Testis (tissue), 2 donors: ENCODE data around the gene RHOT1.
"Not testable (repeated sequence)": the region's sequence is repeated elsewhere in the genome, so short reads cannot be mapped to it uniquely, and the experiment has no call there.

Source experiments
- CTCF ChIP-seq, 3 experiments: fragments of 450-650 bp in 2 of 3; fragments of 200-600 bp in 1 of 3; sonication (generic) in 1 of 3; IDR thresholded peaks; one replicate each; pipeline ENCODE4 v1.5.1; 2016 to 2019; ENCODE audit warnings: antibody characterized with exemption in 3 of 3, mild to moderate bottlenecking in 2 of 3, moderate library complexity in 1 of 3
- POLR2A ChIP-seq: fragments of 450-650 bp; IDR thresholded peaks from one replicate; pipeline ENCODE4 v1.6.1; 2017; ENCODE audit warnings: antibody characterized with exemption, mild to moderate bottlenecking, moderate library complexity

GRCh38 chr17:32135497-32136117 lies 6.7 kb upstream of the RHOT1 start:
- peak; percentile 44 to 54 (median 48) for TF ChIP-seq CTCF (IDR thresholded peaks at IDR 0.05)
- not testable (repeated sequence) for TF ChIP-seq POLR2A
